ENCODE data around the gene CLEC4M.

Gene CLEC4M, protein sequence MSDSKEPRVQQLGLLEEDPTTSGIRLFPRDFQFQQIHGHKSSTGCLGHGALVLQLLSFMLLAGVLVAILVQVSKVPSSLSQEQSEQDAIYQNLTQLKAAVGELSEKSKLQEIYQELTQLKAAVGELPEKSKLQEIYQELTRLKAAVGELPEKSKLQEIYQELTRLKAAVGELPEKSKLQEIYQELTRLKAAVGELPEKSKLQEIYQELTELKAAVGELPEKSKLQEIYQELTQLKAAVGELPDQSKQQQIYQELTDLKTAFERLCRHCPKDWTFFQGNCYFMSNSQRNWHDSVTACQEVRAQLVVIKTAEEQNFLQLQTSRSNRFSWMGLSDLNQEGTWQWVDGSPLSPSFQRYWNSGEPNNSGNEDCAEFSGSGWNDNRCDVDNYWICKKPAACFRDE

DNA sequence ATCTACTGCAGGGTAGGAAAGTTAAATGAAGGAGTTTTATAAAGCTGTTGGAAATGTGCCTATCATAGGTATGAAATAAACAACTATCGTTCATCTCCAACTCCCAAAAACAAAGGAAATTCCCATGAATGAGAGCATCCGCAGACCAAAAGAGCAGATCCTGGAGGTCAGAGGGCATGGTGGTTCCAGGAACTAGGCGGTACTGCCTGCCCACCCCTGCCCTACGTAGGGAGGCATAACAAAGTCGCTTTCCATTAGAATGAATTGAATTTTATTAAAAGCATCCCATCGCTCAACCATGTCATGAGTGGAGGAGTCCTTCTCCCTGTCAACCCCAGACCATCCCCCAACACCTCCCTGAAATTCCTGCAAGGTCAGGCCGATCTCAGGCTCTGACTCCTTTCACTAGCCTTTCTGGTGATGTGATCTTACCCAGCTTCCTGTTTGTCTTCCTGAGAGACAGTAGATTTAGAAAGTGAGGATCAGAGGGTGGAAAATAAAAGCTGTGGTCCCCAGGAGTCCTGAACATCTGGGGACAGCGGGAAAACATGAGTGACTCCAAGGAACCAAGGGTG is at the start of gene CLEC4M:
TSS of gene CLEC4M (plus strand) at position 525 of the 575 bp plus-strand sequence. CDS start at position 549, 24 bp downstream.
- DNase-seq (ENCODE audit: low read depth) = no peak

DNA sequence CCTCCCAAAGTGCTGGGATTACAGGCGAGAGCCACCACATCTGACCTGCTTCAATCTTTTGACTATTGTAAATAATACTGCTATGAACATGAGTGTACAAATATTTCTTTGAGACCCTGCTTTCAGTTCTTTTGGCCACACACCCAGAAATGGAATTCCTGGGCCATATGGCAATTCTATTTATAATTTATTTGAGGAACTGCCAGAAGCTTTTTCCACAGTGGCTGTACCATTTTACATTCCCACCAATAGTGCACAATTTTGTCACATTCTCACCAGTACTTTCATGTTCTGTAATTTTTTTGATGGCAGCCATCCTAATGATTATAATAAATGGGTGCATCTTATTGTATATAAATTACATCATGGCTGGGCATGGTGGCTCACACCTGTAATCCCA is 47.4 kb upstream of the CLEC4M start:
- DNase-seq (ENCODE audit: low read depth) = no peak

DNA sequence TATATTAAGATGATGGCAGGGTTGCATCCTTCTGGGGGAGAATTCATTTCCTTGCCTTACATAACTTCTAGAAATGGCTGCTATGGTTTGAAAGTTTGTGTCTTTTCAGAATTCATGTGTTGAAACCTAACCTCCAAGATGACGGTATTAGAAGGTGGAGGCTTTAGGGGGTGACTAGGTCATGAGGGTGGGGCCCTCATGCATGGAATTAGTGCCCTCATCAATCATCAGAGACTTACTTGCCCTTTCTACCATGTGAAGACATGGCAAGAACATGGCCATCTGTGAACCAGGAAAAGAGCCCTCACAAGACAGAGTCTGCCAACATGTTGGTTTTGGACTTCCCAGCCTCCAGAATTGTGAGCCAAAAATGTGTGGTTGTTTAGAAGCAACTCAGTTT is 46.3 kb upstream of the CLEC4M start:
- no peak for DNase-seq (ENCODE audit: low read depth)

DNA sequence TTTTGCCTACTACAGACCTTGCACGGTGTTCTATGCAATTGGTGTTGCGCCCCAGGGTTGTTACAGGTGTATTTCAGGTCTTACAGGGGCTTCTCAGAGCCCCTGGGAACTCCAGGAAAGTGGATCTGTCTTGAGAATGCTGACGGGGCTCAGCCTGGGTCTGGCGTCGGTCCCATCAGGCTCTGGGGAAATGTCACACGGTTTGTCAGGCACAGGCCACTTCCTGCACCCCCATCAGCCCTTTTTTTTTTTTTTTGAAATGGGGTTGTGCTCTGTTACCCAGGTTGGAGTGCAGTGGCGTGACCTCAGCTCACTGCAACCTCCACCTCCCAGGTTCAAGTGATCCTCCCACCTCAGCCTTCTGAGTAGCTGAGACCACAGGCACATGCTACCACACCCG is 44.4 kb upstream of the CLEC4M start:
- no peak for DNase-seq (ENCODE audit: low read depth)

DNA sequence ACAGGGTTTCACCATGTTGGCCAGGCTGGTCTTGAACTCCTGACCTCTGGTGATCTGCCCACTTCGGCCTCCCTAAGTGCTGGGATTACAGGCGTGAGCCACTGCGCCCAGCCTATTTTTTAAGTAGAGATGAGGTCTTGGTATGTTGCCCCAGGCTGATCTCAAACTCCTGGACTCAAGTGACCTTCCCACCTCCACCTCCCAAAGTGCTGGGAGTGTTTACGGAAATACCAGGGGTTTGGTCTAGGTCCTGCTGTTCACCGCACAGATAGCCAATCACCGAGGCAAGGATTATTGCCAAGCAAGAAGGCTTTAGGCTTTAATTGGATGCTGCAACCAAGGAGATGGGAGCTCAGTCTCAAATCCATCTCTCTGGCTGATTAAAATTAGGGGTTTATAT is 42.7 kb upstream of the CLEC4M start:
- no peak for DNase-seq (ENCODE audit: low read depth)

DNA sequence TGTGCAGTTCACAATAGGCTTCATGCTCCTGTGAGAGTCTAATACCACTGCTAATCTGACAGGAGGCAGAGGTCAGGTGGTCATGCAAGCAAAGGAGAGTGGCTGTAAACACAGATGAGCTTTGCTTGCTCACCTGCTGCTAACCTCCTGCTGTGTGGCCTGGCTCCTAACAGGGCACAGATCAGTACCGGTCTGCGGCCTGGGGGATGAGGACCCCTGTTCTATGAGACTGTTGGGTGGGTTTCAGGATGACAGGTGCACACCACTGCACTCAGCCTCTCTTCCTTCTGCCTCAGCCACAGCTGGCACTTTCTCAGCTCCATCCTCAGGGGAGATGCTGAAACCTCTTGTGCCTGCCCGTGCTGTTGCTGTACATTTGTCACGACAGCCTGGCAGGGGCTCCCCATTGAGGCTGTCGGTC is 40.8 kb upstream of the CLEC4M start:
- DNase-seq (ENCODE audit: low read depth) = no peak

DNA sequence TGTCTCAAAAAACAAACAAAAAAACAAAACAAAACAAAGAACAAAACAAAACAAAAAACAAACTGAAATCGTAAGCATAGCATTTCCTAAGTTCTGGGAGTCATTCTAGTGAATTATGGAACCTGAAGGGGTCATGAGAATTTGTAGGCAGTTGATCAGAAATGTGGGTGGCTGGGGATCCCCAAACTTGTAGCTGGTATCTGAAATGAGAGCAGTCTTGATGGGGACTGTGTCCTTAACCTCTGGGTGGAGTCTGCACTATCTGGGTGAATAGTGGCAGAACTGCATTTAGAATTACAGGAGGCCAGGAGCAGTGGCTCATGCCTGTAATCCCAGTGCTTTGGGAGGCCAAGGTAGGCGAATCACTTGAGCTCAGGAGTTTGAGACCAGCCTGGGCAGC is 37.3 kb upstream of the CLEC4M start:
- DNase-seq (ENCODE audit: low read depth) = no peak

DNA sequence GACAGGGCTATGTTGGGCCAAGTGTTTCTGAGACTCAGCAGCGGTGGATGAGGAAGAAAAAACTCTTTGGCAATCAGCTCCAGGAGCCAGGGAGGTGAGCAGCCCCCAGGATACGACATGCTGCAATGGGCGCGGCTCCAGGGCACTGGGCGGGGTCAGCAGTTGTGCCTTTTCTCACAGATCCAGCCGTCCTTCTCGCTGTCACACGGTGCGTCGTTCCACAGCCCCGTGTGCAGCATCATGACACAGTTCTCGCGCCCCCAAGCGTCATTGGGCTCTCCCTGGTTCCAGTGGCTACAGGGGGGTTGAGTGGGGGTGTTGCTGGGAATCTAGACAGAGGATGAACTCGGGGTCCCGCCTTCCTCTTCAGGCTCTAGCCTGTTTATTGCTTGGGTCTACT is 33.8 kb upstream of the CLEC4M start:
- DNase-seq (ENCODE audit: low read depth) = no peak

DNA sequence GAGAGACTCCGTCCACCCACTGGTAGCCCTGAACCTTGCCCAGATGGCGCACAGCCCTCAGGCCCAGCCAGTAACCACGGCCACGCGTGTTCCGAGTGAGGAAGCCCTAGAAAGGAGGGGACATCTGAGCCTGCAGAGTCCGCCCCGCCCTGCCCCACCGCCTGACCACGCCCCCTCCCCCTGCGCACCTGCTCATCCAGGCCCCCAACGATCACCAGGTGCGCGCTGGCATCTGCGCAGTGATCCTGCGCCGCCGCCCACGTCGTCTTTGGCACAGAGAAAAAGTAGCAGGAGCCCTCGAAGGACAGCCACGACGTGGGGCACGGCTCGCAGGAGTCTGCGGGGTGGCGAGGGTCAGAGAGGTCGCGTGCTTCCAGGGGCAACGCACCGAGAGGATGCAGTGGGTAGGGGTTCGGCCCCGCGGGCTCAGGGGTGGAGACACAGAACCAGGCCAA is 33.2 kb upstream of the CLEC4M start:
- DNase-seq (ENCODE audit: low read depth) = no peak

DNA sequence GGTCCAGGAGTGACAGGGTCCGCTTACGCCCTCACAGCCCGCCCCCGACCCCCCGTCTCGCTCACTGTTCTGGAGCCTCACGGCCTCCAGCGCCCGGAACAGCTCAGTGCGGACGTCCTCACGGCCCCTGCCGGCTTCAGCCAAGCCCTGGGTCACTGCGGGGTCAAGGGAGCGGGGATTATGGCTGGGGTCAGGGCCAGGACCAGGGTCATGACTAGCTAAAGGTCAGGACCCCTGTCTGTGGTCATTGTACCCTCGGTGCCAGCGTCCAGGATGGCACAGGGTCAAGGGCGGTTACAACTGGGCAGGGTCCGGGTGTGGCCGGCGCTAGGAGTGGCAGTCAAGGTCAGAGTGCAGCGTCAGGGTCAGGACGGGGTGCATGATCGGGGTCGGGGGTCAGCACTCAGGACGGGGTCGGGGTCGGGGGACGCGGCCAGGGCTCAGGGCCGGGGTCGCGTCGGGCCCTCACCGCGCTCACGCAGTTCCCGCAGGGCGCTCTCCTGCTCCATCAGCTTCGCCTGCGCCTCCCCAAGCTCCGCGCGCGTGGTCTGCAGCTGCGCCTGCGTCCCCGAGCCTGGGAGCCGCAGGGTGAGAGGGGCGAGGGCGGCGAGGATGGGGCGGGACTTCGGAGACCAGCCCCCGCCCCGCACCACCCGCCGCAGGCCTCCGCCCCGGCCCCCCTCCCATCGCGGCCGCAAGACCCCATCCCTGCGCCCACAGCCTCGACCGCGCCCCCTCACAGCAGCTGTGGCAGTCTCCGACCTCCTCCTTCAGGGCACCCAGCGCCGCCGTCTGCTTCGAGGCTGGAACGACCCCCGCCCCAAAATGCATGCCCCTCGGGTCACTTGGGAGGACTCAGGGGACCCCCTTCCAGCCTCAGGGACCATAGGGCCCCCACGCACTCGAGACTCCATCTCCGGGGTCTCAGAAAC is 32.5 kb upstream of the CLEC4M start:
- DNase-seq (ENCODE audit: low read depth) = no peak

DNA sequence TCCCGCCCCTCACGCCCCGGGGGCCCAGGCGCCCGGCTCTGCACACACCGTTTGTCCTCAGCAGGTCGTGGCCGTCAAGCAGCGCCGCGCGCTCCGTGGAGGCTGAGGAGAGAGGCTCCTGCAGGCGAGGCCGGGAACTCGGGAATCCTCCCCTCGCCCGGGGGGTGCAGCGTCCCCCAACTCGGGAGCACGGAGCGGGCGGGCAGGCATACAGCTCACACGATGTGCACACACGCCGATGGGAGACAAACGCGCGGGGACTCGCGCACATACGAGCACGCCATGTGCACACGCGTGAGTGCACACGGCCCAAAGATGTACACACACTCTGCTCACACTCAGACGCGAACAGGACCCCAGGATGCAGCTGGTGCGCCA is 31.8 kb upstream of the CLEC4M start:
- no peak for DNase-seq (ENCODE audit: low read depth)

DNA sequence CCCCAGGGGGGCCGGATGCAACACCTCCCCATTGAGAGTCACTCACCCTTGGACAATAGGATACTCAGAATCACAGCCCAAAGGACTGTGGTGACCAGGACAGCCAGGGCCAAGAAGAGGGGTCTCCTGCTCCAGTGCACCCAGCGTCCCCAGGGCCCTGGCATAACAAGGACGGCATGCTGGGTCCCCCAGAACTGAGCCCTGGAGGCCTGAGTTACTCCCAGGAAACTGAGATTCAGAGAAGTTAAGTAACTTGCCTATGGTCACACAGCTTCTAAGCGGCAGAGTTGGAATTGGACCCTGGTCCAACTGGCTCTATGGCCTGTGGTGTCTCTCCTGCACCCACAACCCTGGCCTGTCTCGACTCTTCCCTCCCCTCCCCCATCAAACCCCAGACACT is 31.4 kb upstream of the CLEC4M start:
- DNase-seq (ENCODE audit: low read depth) = no peak

DNA sequence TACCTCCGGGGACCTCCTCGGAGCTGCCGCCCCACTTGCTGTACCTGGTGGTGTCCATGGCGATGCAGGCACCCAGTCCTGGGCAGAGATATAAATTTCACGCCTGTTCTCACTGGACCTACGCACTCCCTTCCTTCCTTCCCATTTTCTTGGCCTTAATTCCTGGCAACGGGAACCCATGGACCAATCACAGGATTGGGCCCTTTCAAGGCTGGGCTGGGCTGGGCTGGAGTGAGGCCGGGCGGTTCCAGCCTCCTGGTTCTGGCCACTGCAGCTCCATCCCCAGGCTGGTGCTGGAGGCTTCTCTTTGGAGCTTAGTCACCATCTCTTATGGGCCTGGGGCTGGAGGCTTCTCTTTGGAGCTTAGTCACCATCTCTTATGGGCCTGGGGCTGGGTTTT is 31.0 kb upstream of the CLEC4M start, which contains the start of gene CLEC4G:
TSS of gene CLEC4G (minus strand) at position 66 of the 400 bp plus-strand sequence. CDS start at position 58, 8 bp downstream.
- DNase-seq (ENCODE audit: low read depth) = no peak

DNA sequence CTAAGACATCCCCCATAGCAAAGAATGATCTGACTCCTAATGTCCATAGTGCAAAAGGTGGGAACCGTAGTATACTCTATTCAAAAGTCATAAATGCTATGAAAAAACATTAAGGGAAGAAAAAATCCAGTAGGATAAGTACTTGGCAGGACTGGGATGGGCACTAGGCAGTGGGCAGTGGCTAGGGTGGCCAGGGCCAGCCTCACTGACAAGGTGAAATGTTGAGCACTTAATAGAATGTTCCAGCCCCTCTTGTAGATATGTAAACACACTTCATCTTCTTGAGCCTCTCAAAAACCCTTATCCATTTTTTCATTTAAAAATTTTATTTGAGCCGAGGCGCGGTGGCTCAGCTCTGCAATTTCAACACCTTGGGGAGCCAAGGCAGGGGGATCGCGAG is 29.7 kb upstream of the CLEC4M start:
- DNase-seq (ENCODE audit: low read depth) = no peak

DNA sequence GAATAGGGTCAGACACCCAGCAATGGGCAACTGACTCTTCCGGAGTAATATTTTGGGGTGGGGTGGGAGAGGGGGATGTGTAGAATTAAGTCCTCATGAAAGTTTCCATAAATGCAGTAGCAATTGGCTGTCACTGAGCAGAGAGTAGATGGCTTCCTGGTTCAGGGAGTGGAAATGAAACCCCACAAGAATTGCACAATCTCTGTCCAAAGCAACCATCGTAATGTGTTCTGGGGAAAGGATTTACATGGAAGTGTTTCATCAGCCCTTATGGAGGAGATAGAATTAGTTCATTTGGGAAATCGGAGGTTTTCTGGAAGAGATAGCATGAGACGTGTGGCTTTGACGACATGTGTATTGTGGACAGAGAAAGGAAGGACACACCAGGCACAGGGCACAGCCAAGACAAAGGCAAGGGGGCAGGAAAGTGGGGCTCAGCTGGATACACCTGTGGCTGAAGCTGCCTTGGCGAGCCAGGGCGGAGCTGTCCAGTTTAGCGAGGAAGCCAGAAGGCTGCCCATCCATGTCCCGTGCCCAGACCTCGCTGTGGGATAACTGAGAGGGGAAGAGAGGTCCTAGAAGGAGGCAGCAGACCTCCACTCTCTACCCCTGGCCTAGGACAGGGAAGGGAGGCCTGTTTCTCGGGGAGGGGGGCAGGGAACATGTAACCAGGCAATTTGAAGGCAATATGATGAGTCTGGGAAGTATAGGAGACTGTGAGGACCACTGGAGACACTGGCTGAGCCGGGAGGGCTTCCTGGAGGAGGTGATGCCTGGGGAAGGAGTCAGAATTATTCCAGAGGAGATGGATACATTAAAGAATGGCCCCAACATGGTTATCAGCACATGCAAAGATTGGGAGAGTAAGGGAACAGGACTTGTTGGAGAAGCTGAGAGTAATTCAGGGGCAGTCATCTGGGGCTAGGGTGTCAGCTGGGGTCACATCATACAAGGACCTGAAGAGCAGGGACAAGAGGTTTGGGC is 28.5 kb upstream of the CLEC4M start:
- no peak for DNase-seq (ENCODE audit: low read depth)

DNA sequence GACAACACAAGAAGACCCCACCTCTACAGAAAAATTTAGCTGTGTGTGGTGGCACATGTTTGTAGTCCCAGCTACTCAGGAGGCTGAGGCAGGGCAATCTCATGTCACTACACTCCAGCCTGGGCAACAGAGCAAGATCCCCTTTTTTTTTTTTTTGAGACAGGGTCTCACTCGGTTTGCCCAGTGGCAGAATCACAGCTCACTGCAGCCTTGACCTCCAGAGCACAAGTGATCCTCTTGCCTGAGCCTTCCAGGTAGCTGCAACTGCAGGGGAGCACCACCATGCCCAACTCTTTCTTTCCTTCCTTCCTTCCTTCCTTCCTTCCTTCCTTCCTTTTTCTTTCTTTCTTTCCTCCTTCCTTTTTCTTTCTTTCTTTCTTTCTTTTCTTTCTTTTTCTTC is 26.9 kb upstream of the CLEC4M start:
- no peak for DNase-seq (ENCODE audit: low read depth)

DNA sequence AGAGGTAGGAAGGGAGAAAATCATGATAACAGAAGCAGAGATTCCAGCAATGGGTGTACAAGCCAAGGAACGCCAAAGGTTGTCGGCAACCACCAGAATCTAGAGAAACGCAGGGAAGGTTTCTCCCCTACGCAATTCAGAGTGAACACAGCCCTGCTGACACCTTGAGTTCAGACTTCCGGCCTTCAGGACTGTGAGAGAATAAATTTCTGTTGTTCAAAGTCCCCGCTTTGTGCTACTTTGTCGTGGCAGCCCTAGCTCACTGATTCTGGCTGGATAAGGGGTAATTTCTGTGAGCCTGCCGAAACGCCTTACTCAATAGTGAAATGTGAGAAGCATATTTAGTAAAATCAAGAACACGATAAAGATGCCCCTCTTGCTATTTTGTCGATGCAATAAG is 25.8 kb upstream of the CLEC4M start:
- no peak for DNase-seq (ENCODE audit: low read depth)

DNA sequence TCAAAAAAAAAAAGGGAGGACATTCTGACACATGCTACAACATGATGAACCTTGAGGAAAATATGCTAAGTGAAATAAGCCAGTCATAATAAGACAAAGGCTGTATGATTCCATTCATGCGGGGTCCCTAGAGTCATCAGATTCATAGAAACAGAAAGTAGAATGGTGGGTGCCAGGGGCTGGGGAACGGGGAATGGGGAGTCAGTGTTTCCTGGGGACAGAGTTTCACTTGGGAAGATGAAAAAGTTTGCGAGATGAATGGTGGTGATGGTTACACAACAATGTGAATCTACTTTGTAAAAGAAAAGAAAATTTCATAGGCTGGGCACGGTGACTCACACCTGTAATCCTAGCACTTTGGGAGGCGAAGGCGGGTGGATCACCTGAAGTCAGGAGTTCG is 25.0 kb upstream of the CLEC4M start:
- no peak for DNase-seq (ENCODE audit: low read depth)

DNA sequence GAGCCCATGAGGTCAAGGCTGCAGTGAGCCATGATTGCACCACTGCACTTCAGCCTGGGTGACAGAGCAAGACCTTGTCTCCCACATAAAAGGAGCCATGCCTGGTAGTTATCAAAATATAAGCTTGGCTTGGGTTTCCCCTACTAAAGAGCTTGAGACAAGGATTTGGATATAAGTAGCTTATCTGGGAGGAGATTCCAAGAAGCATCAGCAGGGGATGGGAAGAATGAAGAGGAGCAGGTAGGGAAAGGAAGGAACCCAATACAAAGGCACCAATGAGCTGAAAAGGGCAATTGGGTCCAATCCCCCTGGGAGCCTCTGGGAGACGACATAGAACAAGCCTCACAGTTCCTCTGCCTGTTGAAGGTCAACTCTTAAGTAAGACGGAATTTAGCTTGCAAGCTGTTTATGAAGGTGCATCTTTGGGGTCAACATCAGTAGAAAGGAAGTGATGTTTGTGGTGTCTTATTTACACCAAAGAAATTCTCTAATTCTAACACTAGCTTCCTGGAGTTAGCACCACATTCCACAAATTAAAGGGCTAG is 23.8 kb upstream of the CLEC4M start:
- DNase-seq (ENCODE audit: low read depth) = no peak

DNA sequence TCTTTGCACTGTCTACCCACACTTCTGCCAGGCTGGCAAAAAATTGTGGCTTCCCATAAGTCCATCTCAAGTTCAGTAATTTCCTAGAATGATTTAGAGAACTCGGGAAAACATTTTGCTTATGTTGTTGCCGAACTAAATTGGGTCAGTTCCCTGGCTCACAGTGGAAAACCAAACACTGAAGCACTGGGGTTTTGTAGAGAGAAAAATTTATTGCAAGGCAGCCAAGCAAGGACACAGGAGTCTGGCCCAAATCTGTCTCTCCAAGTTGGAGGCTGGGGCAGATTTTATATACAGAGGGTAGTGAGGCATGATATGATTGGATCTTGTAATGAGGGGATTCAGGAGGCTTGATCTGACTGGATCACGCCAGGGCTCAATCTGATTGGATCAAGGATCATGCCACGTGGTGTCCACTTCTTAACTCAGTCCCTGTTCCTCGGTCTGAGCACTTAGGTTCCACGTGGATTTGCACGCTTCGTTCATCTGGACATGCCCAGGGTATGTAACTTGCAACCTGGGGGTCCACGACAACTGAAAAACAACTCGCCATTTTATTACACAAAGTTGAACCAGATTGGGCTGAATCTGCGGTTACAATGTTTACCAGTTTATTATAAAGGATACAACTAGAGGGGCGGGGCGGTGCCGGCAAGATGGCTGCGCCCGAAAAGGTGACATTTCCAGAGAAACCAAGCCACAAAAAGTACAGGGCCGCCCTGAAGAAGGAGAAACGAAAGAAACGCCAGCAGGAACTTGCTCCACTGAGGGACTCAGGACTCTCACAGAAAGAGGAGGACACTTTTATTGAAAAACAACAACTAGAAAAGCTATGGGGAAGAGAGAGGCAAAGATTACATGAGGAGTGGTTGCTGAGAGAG is 23.0 kb upstream of the CLEC4M start:
- no peak for DNase-seq (ENCODE audit: low read depth)
